Right lobe of liver (tissue), 6 donors: ENCODE measurements around the gene CARD16. TPM values are rescaled to one million over a fixed set of nuclear protein-coding genes. Genes with fewer than 3 reads are reported as not detected.

Source experiments
- ATAC-seq, 4 donors: fragments of 200-7000 bp; cut with Tn5 transposase; one replicate each; pipeline ENCODE4 v1.9.1; 2020; ENCODE audit warnings: mild to moderate bottlenecking in 4 of 4, moderate library complexity in 4 of 4
- DNase-seq, 3 donors: peaks; one replicate each; pipeline ENCODE4 v3.0.0-alpha.2; 2020
- H3K27ac ChIP-seq, 3 donors: fragments of 200-600 bp; one replicate each; pipeline ENCODE4 v1.8.0; 2022
- H3K27me3 ChIP-seq, 2 donors: fragments of 200-600 bp; one replicate each; pipeline ENCODE4 v1.8.0; 2022
- H3K36me3 ChIP-seq, 4 donors: fragments of 200-600 bp; sonication (generic) in 1 of 4; one replicate each; pipeline versions ENCODE4 v1.5.1 to v1.8.0; 2017 to 2022; ENCODE audit warnings: control low read depth in 1 of 4
- H3K4me1 ChIP-seq, 4 donors: fragments of 200-600 bp; sonication (generic) in 1 of 4; one replicate each; pipeline versions ENCODE4 v1.5.1 to v1.8.0; 2017 to 2022; ENCODE audit warnings: control low read depth in 1 of 4
- H3K4me3 ChIP-seq, 3 donors: fragments of 200-600 bp; one replicate each; pipeline ENCODE4 v1.8.0; 2022
- H3K9me3 ChIP-seq, 4 donors: fragments of 200-600 bp; sonication (generic) in 1 of 4; one replicate each; pipeline versions ENCODE4 v1.5.1 to v1.8.0; 2017 to 2022; ENCODE audit warnings: control low read depth in 1 of 4
- CTCF ChIP-seq, 4 donors: fragments of 200-600 bp in 3 of 4; fragments of 450-650 bp in 1 of 4; IDR thresholded peaks; one replicate each; pipeline versions ENCODE4 v1.5.1 to v1.8.0; 2016 to 2022; ENCODE audit warnings: antibody characterized with exemption in 4 of 4, mild to moderate bottlenecking in 2 of 4
- POLR2A ChIP-seq: fragments of 450-650 bp; IDR thresholded peaks from one replicate; pipeline ENCODE4 v1.6.1; 2017; ENCODE audit warnings: antibody characterized with exemption, mild to moderate bottlenecking
- WGBS: methylation state at CpG from one replicate; pipeline ENCODE4 v1.1.6; 2018; ENCODE audit warnings: low coverage, low lambda C conversion rate; ENCODE audit not compliant: insufficient coverage; ENCODE audit errors: missing lambda C conversion rate; 5-methylcytosine and 5-hydroxymethylcytosine counted together
- intact Hi-C, 2 donors: fragments of 100-400 bp; cut with DNase I; formaldehyde crosslinking; loops; one replicate each; pipeline versions ENCODE4 v1.11.2 to v1.14.1; 2022
- total RNA-seq, 6 experiments: library from RNA; depleted of rRNA in 2 of 6; stranded (reverse); fragments of >200 nt in 2 of 6; fragmentation: NEBNext Ultra II Directional in 3 of 6; extraction: Animal tissue kit (Norgen Biotek cat#: 25700) in 3 of 6; gene quantifications; one replicate each; pipeline versions ENCODE4 v1.1.0 to v1.2.4, GENCODE V29; 2016 to 2023
- donor health status: DM: no; HTN: yes; CAD: no.
- donor health status: DM: no; HTN: no; CAD: no.
- donor health status: DM: no; HTN: no; CAD: no.
- donor health status: DM: no; HTN: yes; CAD: no.
- donor health status: DM: no; HTN: yes; CAD: no.

CARD16 gene
- total RNA-seq, 6 experiments from 2014 or later = 1.8 to 12.8 (median 7.1) TPM

DNA sequence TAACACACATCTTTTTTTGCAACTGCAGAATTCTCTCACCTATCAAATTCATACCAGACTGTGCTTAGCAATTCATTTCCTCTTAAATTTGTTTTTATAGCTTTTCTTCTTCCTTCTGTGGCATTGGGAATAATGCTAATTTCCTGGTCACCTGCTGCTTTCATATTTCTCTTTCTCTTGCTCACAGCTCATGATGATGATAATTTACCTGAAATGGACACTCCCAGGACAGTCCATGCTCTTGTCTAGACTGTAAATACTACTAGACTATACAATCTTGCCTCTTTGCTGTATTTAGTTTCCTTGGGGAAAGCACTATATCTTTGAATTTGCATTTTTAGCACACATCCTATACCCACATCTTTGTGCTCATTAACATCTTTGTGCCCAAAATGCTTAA lies 37.7 kb downstream of the CARD16 start:
- Histone ChIP-seq H3K4me3 (no peak overlapping the region), H3K27ac (no peak overlapping the region), H3K36me3 (no peaks in the 10 kb centered on the region), H3K4me1 (peaks cover 0 to 4% (median 0%) of the 10 kb centered on the region in 4 donors), H3K9me3 (no peaks in the 10 kb centered on the region), H3K27me3 (no peaks in the 10 kb centered on the region)
- ATAC-seq (no peak), DNase-seq (no peak)
- intact Hi-C loops = no loop called here
- TF ChIP-seq POLR2A (no peak), CTCF (IDR thresholded peaks at IDR 0.05) (no peak)

- Histone ChIP-seq H3K4me3 (no peak overlapping the region), H3K36me3 (no peaks in the 10 kb centered on the region), H3K9me3 (no peaks in the 10 kb centered on the region), H3K4me1 (peaks cover 0 to 4% (median 0%) of the 10 kb centered on the region in 4 donors), H3K27me3 (no peaks in the 10 kb centered on the region), H3K27ac (no peak overlapping the region)
- no peak for ATAC-seq
- 62% methylated on average over 2 of the region's 3 CpGs for WGBS
- intact Hi-C loops = no loop called here
- TF ChIP-seq CTCF (IDR thresholded peaks at IDR 0.05) = no peak
- no peak for TF ChIP-seq POLR2A
- DNase-seq = no peak
Measured at GRCh38 chr11:105005451-105005845, 39.7 kb downstream of the CARD16 start.

GRCh38 chr11:105004021-105004420 lies 41.1 kb downstream of the CARD16 start:
- H3K27me3 ChIP-seq = no peaks in the 10 kb centered on the region
- H3K4me3 ChIP-seq = no peak overlapping the region
- peaks cover 0 to 4% (median 0%) of the 10 kb centered on the region in 4 donors for H3K4me1 ChIP-seq
- DNase-seq (no peak), ATAC-seq (peak in 3 of 4 donors; percentile 50 to 80 (median 52))
- no peak overlapping the region for H3K27ac ChIP-seq
- no peaks in the 10 kb centered on the region for H3K36me3 ChIP-seq
- no peaks in the 10 kb centered on the region for H3K9me3 ChIP-seq
- 28% methylated on average over 3 of the region's 3 CpGs for WGBS
- intact Hi-C loops = no loop called here
- TF ChIP-seq POLR2A (no peak), CTCF (IDR thresholded peaks at IDR 0.05) (no peak)

DNA sequence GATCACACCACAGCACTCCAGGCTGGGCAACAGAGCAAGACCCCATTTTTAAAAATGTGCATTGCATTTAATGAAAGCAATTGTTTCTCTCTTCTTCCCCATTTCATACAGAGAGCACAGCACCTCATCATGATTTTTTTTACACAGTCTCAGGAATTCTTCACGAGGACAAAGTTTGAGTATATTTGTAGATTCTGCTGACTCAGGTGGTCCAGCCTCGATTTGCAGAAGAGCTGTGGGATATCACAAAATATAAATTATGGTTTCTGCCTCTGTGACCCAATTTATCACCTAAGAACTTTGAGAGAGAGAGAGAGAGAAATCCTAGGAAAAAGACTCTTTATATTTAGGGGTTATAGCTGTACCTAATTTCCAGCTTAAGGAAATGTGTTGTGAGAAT lies 42.0 kb downstream of the CARD16 start:
- ATAC-seq (no peak), DNase-seq (no peak)
- H3K4me1 ChIP-seq = peaks cover 0 to 4% (median 0%) of the 10 kb centered on the region in 4 donors
- H3K9me3 ChIP-seq = no peaks in the 10 kb centered on the region
- intact Hi-C loops = no loop called here
- H3K27ac ChIP-seq = no peak overlapping the region
- TF ChIP-seq POLR2A (no peak), CTCF (IDR thresholded peaks at IDR 0.05) (no peak)
- no peaks in the 10 kb centered on the region for H3K36me3 ChIP-seq
- H3K27me3 ChIP-seq = no peaks in the 10 kb centered on the region
- H3K4me3 ChIP-seq = no peak overlapping the region
- WGBS = 43% methylated on average over 2 of the region's 2 CpGs

DNA sequence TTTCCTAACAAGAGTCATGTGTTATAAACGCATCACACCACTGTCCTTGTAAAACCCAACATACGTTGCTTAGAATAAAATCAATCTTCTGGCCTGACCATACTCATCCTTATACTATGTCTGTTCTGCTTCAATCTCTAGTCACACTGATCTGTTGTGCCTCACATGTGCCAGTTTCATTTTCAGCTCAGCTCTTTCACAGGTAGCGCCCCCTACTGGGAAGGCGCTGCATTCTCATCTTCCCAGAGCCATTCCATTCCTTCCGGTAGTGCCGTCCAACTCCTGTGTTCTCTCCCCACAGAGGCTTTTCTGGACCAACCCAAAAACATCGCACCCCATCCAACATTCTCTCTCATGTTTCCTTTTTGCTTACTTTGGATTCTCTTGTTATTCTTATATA lies 44.3 kb downstream of the CARD16 start:
- peaks cover 0 to 4% (median 0%) of the 10 kb centered on the region in 4 donors for H3K4me1 ChIP-seq
- 65% methylated on average over 7 of the region's 7 CpGs for WGBS
- H3K36me3 ChIP-seq = no peaks in the 10 kb centered on the region
- H3K27me3 ChIP-seq = no peaks in the 10 kb centered on the region
- no peaks in the 10 kb centered on the region for H3K9me3 ChIP-seq
- H3K4me3 ChIP-seq = no peak overlapping the region
- no peak overlapping the region for H3K27ac ChIP-seq
- intact Hi-C loops = no loop called here
- TF ChIP-seq CTCF (IDR thresholded peaks at IDR 0.05) (peak; percentile 36 to 77 (median 50)), POLR2A (no peak)
- DNase-seq (no peak), ATAC-seq (peak; percentile 55 to 86 (median 76))
